Dermis blood vessel endothelial cell (primary cell): ENCODE measurements around the gene RTL1. TPM values are rescaled to one million over a fixed set of nuclear protein-coding genes. Genes with fewer than 3 reads are reported as not detected.

Experiments used
- total RNA-seq: library from RNA; depleted of rRNA; stranded (reverse); fragments of >200 nt; gene quantifications from 2 replicates; pipeline ENCODE4 v1.2.3, GENCODE V29; 2014

The RTL1 gene
- total RNA-seq, 1 donor from 2014 or later, result not detected

Other genes with a start within 250 kb of the RTL1 start
- gene DLK1, start 176.8 kb downstream of the RTL1 start, total RNA-seq, result not detected in 2 replicates
- 0.65 and 2.2 TPM in 2 replicates for gene MEG3, start 77.6 kb downstream of the RTL1 start, total RNA-seq